ENCODE results near the gene WNT5A.

WNT5A gene

DNA sequence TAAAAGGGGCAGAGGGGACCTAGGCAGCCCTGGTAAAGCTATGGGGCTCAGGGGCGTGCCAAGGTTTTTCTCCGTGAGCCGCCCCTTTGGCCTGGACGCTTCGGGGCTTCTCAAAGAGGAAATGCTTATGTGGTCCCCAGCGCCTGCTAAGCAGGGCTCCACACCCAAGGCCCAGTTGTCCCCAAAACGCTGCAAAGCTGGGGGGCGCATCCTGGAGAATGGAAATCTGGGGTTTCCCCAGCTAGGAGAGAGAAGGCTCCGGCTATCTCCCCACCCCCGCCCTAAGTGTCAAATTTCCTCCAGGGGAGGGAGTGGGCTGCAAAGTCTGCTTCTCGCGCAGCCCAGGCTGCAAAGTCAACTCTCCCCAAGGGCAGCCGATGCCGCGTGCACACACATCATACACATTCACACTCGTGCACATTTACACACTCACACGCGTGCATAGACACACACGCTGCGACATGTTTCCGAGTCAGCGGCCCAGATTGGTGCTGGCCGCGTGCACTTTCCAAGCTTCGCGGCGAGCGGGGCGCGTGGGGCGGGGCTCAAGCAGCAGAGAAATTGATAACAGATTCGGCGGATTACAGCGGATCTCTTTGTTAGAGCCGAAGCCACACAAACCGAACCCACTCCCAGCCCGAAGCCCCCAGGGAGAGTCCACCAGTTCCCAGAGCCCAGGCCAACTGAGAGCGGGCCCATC is 4.5 kb downstream of the WNT5A start:
- TF ChIP-seq, protein P1, sequence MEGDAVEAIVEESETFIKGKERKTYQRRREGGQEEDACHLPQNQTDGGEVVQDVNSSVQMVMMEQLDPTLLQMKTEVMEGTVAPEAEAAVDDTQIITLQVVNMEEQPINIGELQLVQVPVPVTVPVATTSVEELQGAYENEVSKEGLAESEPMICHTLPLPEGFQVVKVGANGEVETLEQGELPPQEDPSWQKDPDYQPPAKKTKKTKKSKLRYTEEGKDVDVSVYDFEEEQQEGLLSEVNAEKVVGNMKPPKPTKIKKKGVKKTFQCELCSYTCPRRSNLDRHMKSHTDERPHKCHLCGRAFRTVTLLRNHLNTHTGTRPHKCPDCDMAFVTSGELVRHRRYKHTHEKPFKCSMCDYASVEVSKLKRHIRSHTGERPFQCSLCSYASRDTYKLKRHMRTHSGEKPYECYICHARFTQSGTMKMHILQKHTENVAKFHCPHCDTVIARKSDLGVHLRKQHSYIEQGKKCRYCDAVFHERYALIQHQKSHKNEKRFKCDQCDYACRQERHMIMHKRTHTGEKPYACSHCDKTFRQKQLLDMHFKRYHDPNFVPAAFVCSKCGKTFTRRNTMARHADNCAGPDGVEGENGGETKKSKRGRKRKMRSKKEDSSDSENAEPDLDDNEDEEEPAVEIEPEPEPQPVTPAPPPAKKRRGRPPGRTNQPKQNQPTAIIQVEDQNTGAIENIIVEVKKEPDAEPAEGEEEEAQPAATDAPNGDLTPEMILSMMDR (IDR thresholded peaks at IDR 0.05; ENCODE audit: low read depth, low read length), result no peak
- DNase-seq (ENCODE audit: extremely low read depth, low read depth), result no peak

- no peak for DNase-seq (ENCODE audit: extremely low read depth, low read depth)
- TF ChIP-seq, protein P1 (IDR thresholded peaks at IDR 0.05; ENCODE audit: low read depth, low read length), result peak; percentile 20
Measured at GRCh38 chr3:55481744-55482495, 5.2 kb downstream of the WNT5A start.

DNA sequence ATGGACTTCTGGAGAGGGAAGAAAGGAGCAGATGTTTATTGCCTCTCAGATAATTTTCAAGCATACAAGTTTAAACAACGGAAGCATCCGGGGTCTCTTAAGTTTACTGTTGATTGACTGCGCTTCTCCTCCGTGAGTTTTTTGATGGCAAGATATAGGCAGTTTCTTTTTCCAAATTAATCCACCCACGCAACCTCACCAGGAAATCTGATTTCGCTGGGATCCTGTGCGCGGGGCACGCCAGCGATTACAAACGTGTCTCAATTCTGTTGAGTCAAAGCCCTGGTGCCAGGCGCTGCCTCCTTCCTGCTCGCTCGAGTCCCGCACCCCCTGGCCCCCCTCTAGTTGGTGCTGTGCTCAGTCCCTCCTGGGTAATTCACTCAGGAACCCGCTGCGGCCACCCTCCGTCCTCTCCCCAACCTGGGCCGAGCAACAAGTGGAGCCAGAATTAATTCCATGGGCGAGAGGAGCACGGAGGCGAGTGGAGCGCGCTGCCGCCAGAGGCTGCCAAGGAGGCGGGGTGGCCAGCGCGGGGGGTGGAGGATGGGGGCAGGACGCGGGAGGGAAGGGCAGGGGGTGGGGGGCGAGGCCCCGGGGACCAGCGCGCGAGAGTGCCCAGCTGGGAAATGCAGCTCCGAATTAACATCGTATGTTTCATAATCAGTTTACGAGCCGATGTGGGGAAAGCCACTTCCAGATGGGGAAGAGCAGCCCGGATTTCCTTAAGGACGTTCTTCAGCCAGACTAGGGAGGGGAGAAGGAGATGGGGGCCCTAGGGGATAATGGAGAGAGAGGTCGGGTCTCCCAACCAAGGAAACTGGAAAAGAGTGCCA is 6.0 kb downstream of the WNT5A start:
- DNase-seq (ENCODE audit: extremely low read depth, low read depth), result peak; percentile 84
- TF ChIP-seq, protein P1 (IDR thresholded peaks at IDR 0.05; ENCODE audit: low read depth, low read length), result no peak

DNA sequence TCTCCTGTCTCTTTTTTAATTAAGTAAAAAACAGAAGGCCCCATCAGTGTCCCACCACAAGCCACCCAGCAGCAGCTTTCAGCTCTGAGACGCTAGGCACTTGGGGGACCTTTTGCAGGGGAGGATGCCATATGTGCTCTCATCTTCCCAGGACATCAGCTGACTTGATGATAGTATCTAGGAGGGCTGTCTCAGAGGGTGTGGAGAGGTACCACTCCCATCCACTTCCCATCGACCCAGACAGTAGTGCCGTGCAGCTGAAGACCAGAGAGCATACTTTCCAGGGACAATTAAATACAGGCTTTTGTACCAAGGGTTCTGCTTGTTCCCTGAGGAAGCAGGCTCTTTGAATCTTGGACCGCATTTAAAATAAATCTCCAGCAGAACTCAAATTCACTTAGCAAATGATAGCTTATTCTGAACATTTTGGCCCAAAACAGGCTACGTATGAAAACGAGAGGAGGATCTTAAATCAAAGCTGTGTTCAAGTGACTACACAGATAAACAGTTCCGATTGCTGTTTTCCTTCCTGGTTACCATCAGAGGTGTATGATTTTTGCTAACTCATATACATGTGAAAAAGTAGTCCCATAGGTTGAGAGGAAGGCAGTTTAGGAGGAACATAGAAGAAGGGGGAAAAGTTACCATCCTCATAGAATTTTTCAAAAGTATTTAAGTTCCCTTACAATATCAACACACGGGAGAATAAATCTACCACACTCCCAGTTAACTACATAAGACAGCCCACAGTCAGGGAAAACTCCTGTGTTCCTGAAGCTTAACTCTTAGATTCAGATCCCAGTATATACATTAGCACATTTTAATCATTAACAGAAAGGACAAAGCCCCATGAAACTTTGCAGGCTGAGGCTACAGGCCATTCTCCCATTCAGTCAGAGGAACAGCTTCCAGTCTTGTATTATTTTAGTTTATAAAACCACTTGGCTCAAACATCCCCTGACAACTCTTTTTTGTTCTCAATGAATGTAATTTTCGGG is 9.5 kb downstream of the WNT5A start:
- TF ChIP-seq, protein P1 (IDR thresholded peaks at IDR 0.05; ENCODE audit: low read depth, low read length), result no peak
- DNase-seq (ENCODE audit: extremely low read depth, low read depth), result no peak

DNA sequence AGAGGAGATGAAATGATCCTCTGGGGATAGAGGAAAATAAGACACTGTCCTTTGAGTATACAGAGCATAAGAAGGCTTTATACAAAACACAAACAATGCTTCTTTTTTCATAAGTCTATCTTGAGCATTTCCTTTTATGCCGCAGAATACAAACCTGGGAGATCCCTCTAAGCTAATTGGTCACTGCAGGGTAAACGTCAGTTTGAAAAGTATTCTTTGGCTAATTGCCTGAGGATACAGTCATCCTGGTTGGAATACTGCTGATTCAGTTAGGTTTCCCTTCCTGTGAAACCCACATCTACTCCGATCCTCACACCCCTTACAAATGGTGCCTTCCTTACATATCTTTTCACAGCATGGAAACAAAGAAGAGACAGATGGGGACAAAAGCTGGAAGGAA is 10.6 kb downstream of the WNT5A start:
- no peak for DNase-seq (ENCODE audit: extremely low read depth, low read depth)

DNA sequence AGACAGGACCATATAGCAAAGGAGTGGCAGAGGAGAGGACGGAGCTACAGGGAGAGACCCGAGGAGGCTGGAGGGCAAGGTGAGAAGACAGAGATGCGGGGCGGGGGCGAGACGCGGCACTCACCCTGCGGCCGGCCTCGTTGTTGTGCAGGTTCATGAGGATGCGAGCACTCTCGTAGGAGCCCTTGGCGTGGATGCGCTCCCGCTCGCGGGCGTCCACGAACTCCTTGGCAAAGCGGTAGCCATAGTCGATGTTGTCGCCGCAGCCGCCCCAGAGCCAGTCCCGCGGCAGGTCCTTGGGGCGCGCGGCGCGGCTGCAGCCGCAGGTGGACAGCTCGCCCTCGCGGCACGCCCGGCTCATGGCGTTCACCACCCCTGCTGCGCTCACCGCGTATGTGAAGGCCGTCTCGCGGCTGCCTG is 12.9 kb downstream of the WNT5A start:
- TF ChIP-seq, protein P1 (IDR thresholded peaks at IDR 0.05; ENCODE audit: low read depth, low read length), result no peak
- no peak for DNase-seq (ENCODE audit: extremely low read depth, low read depth)

More for the DNA sequence above, 10.6 kb downstream of the WNT5A start:
- TF ChIP-seq, protein P1 (IDR thresholded peaks at IDR 0.05; ENCODE audit: low read depth, low read length), result no peak
